T-cell (primary cell): Measurements from ENCODE around the gene ZNF25. TPM values are rescaled to one million over a fixed set of nuclear protein-coding genes. Genes with fewer than 3 reads are reported as not detected.
"Not testable (repeated sequence)": the region's sequence is repeated elsewhere in the genome, so short reads cannot be mapped to it uniquely, and the experiment has no call there.

Experiments used
- ATAC-seq, 4 experiments: fragments of 200-7000 bp in 3 of 4; fragments of 150-1000 bp in 1 of 4; cut with Tn5 transposase; replicated peaks in 1 of 4; 1 replicate in 3 of 4; 2 replicates in 1 of 4; pipeline ENCODE4 v1.10.0; 2021; ENCODE audit warnings: moderate library complexity in 3 of 4, mild to moderate bottlenecking in 2 of 4, moderate number of reproducible peaks in 1 of 4
- CTCF ChIA-PET, 2 donors: fragments of 300-600 bp; sonication (Branson Sonifier 250); formaldehyde crosslinking; loops; one replicate each; lab custom pipeline; 2022; ENCODE audit warnings: antibody characterized with exemption in 2 of 2; lab: Charles Lee
- POLR2A ChIA-PET, 2 donors: fragments of 300-600 bp; sonication (Branson Sonifier 250); formaldehyde crosslinking; loops; one replicate each; lab custom pipeline; 2022; ENCODE audit warnings: antibody characterized with exemption in 2 of 2; lab: Charles Lee
- DNase-seq, 35 experiments: peaks; one replicate each; pipeline versions ENCODE4 v3.0.0 to v3.0.0-alpha.2; 2013 to 2023
- H3K27ac ChIP-seq: one replicate; pipeline ENCODE4 v1.5.1; 2013; ENCODE audit warnings: low read length
- H3K27me3 ChIP-seq, 2 experiments: replicated peaks in 1 of 2; 1 replicate in 1 of 2; 2 replicates in 1 of 2; pipeline versions ENCODE4 v1.6.1 to v1.7.0; 2013; ENCODE audit warnings: low read length in 1 of 2, mixed read lengths in 1 of 2; ENCODE audit not compliant: control insufficient read depth in 2 of 2, insufficient read depth in 2 of 2; ENCODE audit errors: extremely low read depth in 1 of 2
- H3K36me3 ChIP-seq, 2 donors: 1 replicate in 1 of 2; 2 replicates in 1 of 2; pipeline versions ENCODE4 v1.6.1 to v1.7.0; 2013; ENCODE audit warnings: low read length in 1 of 2; ENCODE audit not compliant: control insufficient read depth in 2 of 2, insufficient read depth in 1 of 2; ENCODE audit errors: extremely low read depth in 1 of 2
- H3K4me1 ChIP-seq, 2 experiments: 1 replicate in 1 of 2; 2 replicates in 1 of 2; pipeline versions ENCODE4 v1.6.1 to v1.7.0; 2013; ENCODE audit warnings: low read length in 2 of 2, mixed read lengths in 1 of 2; ENCODE audit not compliant: insufficient read depth in 2 of 2, control insufficient read depth in 1 of 2; ENCODE audit errors: extremely low read depth in 1 of 2
- H3K4me3 ChIP-seq, 2 donors: 1 replicate in 1 of 2; 2 replicates in 1 of 2; pipeline versions ENCODE4 v1.5.1 to v1.7.0; 2013; ENCODE audit warnings: mild to moderate bottlenecking in 2 of 2, low read length in 1 of 2, moderate library complexity in 1 of 2; ENCODE audit not compliant: control insufficient read depth in 1 of 2; ENCODE audit errors: extremely low read depth in 1 of 2
- H3K9me3 ChIP-seq: 2 replicates; pipeline ENCODE4 v1.7.0; 2013
- H3K27ac Mint-ChIP-seq, 2 donors: one replicate each; pipeline ENCODE4 v1.8.0; 2020 to 2021; ENCODE audit warnings: mild to moderate bottlenecking in 2 of 2, mixed read lengths in 2 of 2
- H3K27me3 Mint-ChIP-seq, 2 donors: one replicate each; pipeline ENCODE4 v1.8.0; 2021 to 2022; ENCODE audit warnings: mixed read lengths in 2 of 2
- H3K36me3 Mint-ChIP-seq: one replicate; pipeline ENCODE4 v1.8.0; 2021; ENCODE audit warnings: mixed read lengths
- H3K4me1 Mint-ChIP-seq, 3 donors: one replicate each; pipeline ENCODE4 v1.8.0; 2020 to 2022; ENCODE audit warnings: mixed read lengths in 3 of 3, mild to moderate bottlenecking in 1 of 3
- H3K4me3 Mint-ChIP-seq, 3 donors: one replicate each; pipeline ENCODE4 v1.8.0; 2020 to 2022; ENCODE audit warnings: mild to moderate bottlenecking in 3 of 3, mixed read lengths in 3 of 3, moderate library complexity in 3 of 3
- H3K9me3 Mint-ChIP-seq, 3 donors: one replicate each; pipeline ENCODE4 v1.8.0; 2020 to 2022; ENCODE audit warnings: mixed read lengths in 3 of 3
- whole genome bisulfite sequencing: methylation state at CpG from one replicate; pipeline ENCODE4 v1.1.5; 2013; ENCODE audit warnings: missing lambda C conversion rate; ENCODE audit not compliant: insufficient coverage; 5-methylcytosine and 5-hydroxymethylcytosine counted together
- total RNA-seq, 35 experiments: library from RNA in 6 of 35; stranded (reverse) in 6 of 35; fragments of 120-200 nt in 1 of 35; gene quantifications; one replicate each; pipeline versions ENCODE4 v1.2.1 to v1.2.4 and lab custom pipeline; 2013 to 2026

The ZNF25 gene
- total RNA-seq, 5 donors from 2014 or later (not counting 1 experiment from before 2014, with no cell fraction given) = 8.0 to 9.3 (median 8.3) TPM

- no peak for DNase-seq
- WGBS = 33% methylated on average over 1 of the region's 2 CpGs
- POLR2A ChIA-PET = no interaction called here
- no peaks in the 10 kb centered on the region for H3K36me3 Mint-ChIP-seq
- ATAC-seq = no peak
- Histone ChIP-seq H3K27ac (no peak overlapping the region), H3K4me1 (no peaks in the 10 kb centered on the region), H3K36me3 (no peaks in the 10 kb centered on the region), H3K27me3 (no peaks in the 10 kb centered on the region), H3K9me3 (no peaks in the 10 kb centered on the region), H3K4me3 (no peak overlapping the region)
- peaks cover 0 to 8% (median 0%) of the 10 kb centered on the region in 3 donors for H3K9me3 Mint-ChIP-seq
- no peak overlapping the region for H3K4me3 Mint-ChIP-seq
- H3K27ac Mint-ChIP-seq = no peak overlapping the region
- CTCF ChIA-PET = no interaction called here
- no peaks in the 10 kb centered on the region for H3K4me1 Mint-ChIP-seq
- H3K27me3 Mint-ChIP-seq = no peaks in the 10 kb centered on the region
Observed at GRCh38 chr10:37934791-37935190, 41.7 kb downstream of the ZNF25 start.

- H3K4me1 Mint-ChIP-seq = no peaks in the 10 kb centered on the region
- H3K36me3 Mint-ChIP-seq = no peaks in the 10 kb centered on the region
- Histone ChIP-seq H3K4me1 (no peaks in the 10 kb centered on the region), H3K27ac (no peak overlapping the region), H3K36me3 (no peaks in the 10 kb centered on the region), H3K9me3 (no peaks in the 10 kb centered on the region), H3K27me3 (no peaks in the 10 kb centered on the region), H3K4me3 (no peak overlapping the region)
- no peak overlapping the region for H3K27ac Mint-ChIP-seq
- ATAC-seq = no peak
- ChIA-PET CTCF (interaction anchor here in 1 of 2 donors (0.7 kb wide), 1 partner anchor 72 kb away, joined by 3 read pairs; no protein-coding TSS in a partner anchor), POLR2A (no interaction called here)
- H3K9me3 Mint-ChIP-seq = peaks cover 0 to 8% (median 0%) of the 10 kb centered on the region in 3 donors
- H3K4me3 Mint-ChIP-seq = no peak overlapping the region
- H3K27me3 Mint-ChIP-seq = no peaks in the 10 kb centered on the region
- no CpG with 5 or more reads among the region's 2 CpGs for WGBS
- DNase-seq = no peak
Observed at GRCh38 chr10:37930423-37930822, 46.0 kb downstream of the ZNF25 start.

DNA sequence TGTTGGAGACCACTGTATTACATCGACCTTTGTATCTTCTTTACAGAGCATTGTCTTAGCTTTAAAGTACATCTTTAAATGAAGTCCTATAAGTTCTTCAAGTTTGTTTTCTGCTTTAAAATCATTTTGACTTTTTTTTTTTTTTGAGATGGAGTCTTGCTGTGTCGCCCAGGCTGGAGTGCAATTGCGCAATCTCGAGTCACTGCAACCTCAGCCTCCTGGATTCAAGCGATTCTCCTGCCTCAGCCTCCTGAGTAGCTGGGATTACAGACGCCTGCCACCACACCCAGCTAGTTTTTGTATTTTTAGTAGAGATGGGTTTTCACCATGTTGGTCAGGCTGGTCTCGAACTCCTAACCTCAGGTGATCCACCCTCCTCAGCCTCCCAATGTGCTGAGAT is 68.3 kb downstream of the ZNF25 start:
- H3K27ac Mint-ChIP-seq, H3K9me3 ChIP-seq, H3K27me3 Mint-ChIP-seq, H3K4me1 ChIP-seq, H3K27me3 ChIP-seq, ATAC-seq, CTCF ChIA-PET, DNase-seq, H3K4me1 Mint-ChIP-seq, H3K4me3 ChIP-seq, H3K27ac ChIP-seq, POLR2A ChIA-PET, H3K36me3 ChIP-seq, H3K4me3 Mint-ChIP-seq, H3K36me3 Mint-ChIP-seq: not testable (repeated sequence)
- peaks cover 3 to 15% (median 13%) of the 10 kb centered on the region in 3 donors for H3K9me3 Mint-ChIP-seq
- WGBS = 100% methylated on average over 1 of the region's 7 CpGs

GRCh38 chr10:37906382-37906781 is 70.1 kb downstream of the ZNF25 start:
- Histone ChIP-seq H3K4me1 (no peaks in the 10 kb centered on the region), H3K27ac (no peak overlapping the region), H3K4me3 (no peak overlapping the region), H3K27me3 (peaks cover 0 to 2% of the 10 kb centered on the region in 2 experiments), H3K9me3 (no peaks in the 10 kb centered on the region), H3K36me3 (no peaks in the 10 kb centered on the region)
- POLR2A ChIA-PET = interaction anchor here in 1 of 2 donors (0.5 kb wide), 1 partner anchor 44 kb away, joined by 3 read pairs; no protein-coding TSS in a partner anchor
- H3K27ac Mint-ChIP-seq = no peak overlapping the region
- 80% methylated on average over 1 of the region's 2 CpGs for WGBS
- H3K4me1 Mint-ChIP-seq = no peaks in the 10 kb centered on the region
- no peak for DNase-seq
- H3K9me3 Mint-ChIP-seq = peaks cover 3 to 21% (median 13%) of the 10 kb centered on the region in 3 donors
- H3K27me3 Mint-ChIP-seq = no peaks in the 10 kb centered on the region
- ATAC-seq = no peak
- CTCF ChIA-PET = no interaction called here
- H3K4me3 Mint-ChIP-seq = no peak overlapping the region
- H3K36me3 Mint-ChIP-seq = no peaks in the 10 kb centered on the region

Other genes with a start within 250 kb of the ZNF25 start
- gene ZNF248, start 119.0 kb downstream of the ZNF25 start, total RNA-seq = 10 to 100 TPM in 4 of 5 donors, 1 to 10 TPM in 1; 7.0 to 15.6 (median 13.4) TPM
- 10 to 100 TPM; 39.5 to 59.6 (median 55.0) TPM for gene ZNF33A, start 34.0 kb upstream of the ZNF25 start, total RNA-seq
- 10 to 100 TPM; 15.9 to 23.8 (median 22.6) TPM for gene ZNF37A, start 117.7 kb upstream of the ZNF25 start, total RNA-seq